H1 (cell line): ENCODE data around the gene CLCN3. TPM values are rescaled to one million over a fixed set of nuclear protein-coding genes. Genes with fewer than 3 reads are reported as not detected.

Source experiments
- ASH2L ChIP-seq: fragments of 200-600, 300-600 bp; sonication (generic); IDR thresholded peaks from one replicate; pipeline ENCODE4 v1.7.1; 2017; ENCODE audit warnings: low read length
- ATF2 ChIP-seq: IDR thresholded peaks from 2 replicates; pipeline ENCODE4 v1.6.1; 2012; ENCODE audit warnings: low read length, inconsistent platforms
- EP300 ChIP-seq, 2 experiments: IDR thresholded peaks; 1 replicate in 1 of 2; 2 replicates in 1 of 2; pipeline ENCODE4 v1.6.1; 2011 to 2012; ENCODE audit warnings: low read depth in 2 of 2, low read length in 2 of 2, mild to moderate bottlenecking in 2 of 2, borderline replicate concordance in 1 of 2, inconsistent platforms in 1 of 2, moderate library complexity in 1 of 2
- KDM1A ChIP-seq: fragments of 200-600, 300-600 bp; sonication (generic); IDR thresholded peaks from 2 replicates; pipeline ENCODE4 v1.7.1; 2016; ENCODE audit warnings: mild to moderate bottlenecking, low read length, borderline replicate concordance
- NANOG ChIP-seq: IDR thresholded peaks from 2 replicates; pipeline ENCODE4 v1.6.1; 2011; ENCODE audit warnings: low read length, low read depth, mild to moderate bottlenecking, inconsistent platforms; ENCODE audit not compliant: insufficient read depth, poor library complexity, severe bottlenecking
- TEAD4 ChIP-seq: IDR thresholded peaks from 2 replicates; pipeline ENCODE4 v1.6.1; 2012; ENCODE audit warnings: low read depth, low read length, inconsistent platforms, mixed read lengths
- polyA plus RNA-seq, 7 experiments: library from polyadenylated mRNA; depleted of rRNA in 3 of 7; stranded (reverse) in 5 of 7; unstranded in 2 of 7; fragments of >200 nt in 5 of 7; fragments of 200-250 nt in 2 of 7; gene quantifications; 1 replicate in 5 of 7; 2 replicates in 1 of 7; 4 replicates in 1 of 7; pipeline versions ENCODE4 v1.2.1 to v1.2.3, GENCODE V29; 2011 to 2013; ENCODE audit warnings: missing spikeins in 2 of 7, mixed read lengths in 2 of 7
- total RNA-seq: library from RNA; stranded (reverse); fragmentation: NEBNext Ultra II Directional; extraction: Animal tissue kit (Norgen Biotek cat#: 25700); gene quantifications from 2 replicates; pipeline ENCODE4 v1.2.1, GENCODE V29; 2021

CLCN3 gene
- total and polyA plus RNA-seq, 2 of the 8 experiments (the other 6 are each of a cell fraction or from before 2014, with no cell fraction given), result 8.8 to 32.8 TPM

- TF ChIP-seq EP300 (IDR thresholded peaks at IDR 0.05; ENCODE audit: borderline replicate concordance in 1 of 2, low read depth in 2 of 2, low read length in 2 of 2) (no peak), ASH2L (no peak), ATF2 (no peak), TEAD4 (no peak), NANOG (no peak), KDM1A (no peak)
These were observed 1.4 kb upstream of the CLCN3 start (continued) for GRCh38 chr4:169618986-169619385.
